GM23338 (cell line): Measurements from ENCODE around the gene DNAJB6. TPM values are rescaled to one million over a fixed set of nuclear protein-coding genes. Genes with fewer than 3 reads are reported as not detected.

ENCODE experiments used
- ATAC-seq: fragments of 200-7000 bp; cut with Tn5 transposase; 3 replicates; pipeline ENCODE4 v1.9.1; 2020
- DNase-seq: peaks from one replicate; pipeline ENCODE4 v3.0.0-alpha.2; 2015; ENCODE audit warnings: low spot score
- H2AFZ ChIP-seq: fragments of 200-600 bp; sonication (generic); 2 replicates; pipeline ENCODE4 v1.8.0; 2016; ENCODE audit warnings: antibody characterized with exemption, mild to moderate bottlenecking, moderate library complexity
- H3F3A ChIP-seq: fragments of 200-600 bp; sonication (generic); replicated peaks from 2 replicates; pipeline ENCODE4 v1.8.0; 2017; ENCODE audit warnings: antibody characterized with exemption, mixed run types, low read depth
- H3K27ac ChIP-seq: fragments of 200-600 bp; sonication (generic); 2 replicates; pipeline ENCODE4 v1.6.1; 2016; ENCODE audit warnings: low read depth
- H3K27me3 ChIP-seq: fragments of 200-600 bp; sonication (generic); 2 replicates; pipeline ENCODE4 v1.8.0; 2016; ENCODE audit warnings: mild to moderate bottlenecking, mixed run types, moderate library complexity; ENCODE audit not compliant: insufficient read depth
- H3K36me3 ChIP-seq: fragments of 200-600 bp; sonication (generic); 2 replicates; pipeline ENCODE4 v1.8.0; 2016; ENCODE audit warnings: mild to moderate bottlenecking; ENCODE audit not compliant: insufficient read depth
- H3K4me1 ChIP-seq: fragments of 200-600 bp; sonication (generic); 2 replicates; pipeline ENCODE4 v1.8.0; 2016; ENCODE audit warnings: mild to moderate bottlenecking, moderate library complexity; ENCODE audit not compliant: insufficient read depth
- H3K4me2 ChIP-seq: fragments of 200-600 bp; sonication (generic); 2 replicates; pipeline ENCODE4 v1.7.1; 2017; ENCODE audit warnings: mixed run types
- H3K4me3 ChIP-seq: fragments of 200-600 bp; sonication (generic); 2 replicates; pipeline ENCODE4 v1.6.1; 2016; ENCODE audit warnings: mixed run types
- H3K79me2 ChIP-seq: fragments of 200-600 bp; sonication (generic); replicated peaks from 2 replicates; pipeline ENCODE4 v1.8.0; 2017; ENCODE audit warnings: mild to moderate bottlenecking; ENCODE audit not compliant: insufficient read depth
- H3K9me2 ChIP-seq: fragments of 200-600 bp; sonication (generic); 2 replicates; pipeline ENCODE4 v1.8.0; 2017; ENCODE audit not compliant: insufficient read depth
- H4K20me1 ChIP-seq: fragments of 200-600 bp; sonication (generic); replicated peaks from 2 replicates; pipeline ENCODE4 v1.8.0; 2017; ENCODE audit warnings: mild to moderate bottlenecking; ENCODE audit not compliant: insufficient read depth
- H3K27ac Mint-ChIP-seq: 2 replicates; pipeline ENCODE4 v1.8.0; 2020; ENCODE audit warnings: inconsistent platforms, mild to moderate bottlenecking, moderate library complexity, mixed read lengths
- H3K27me3 Mint-ChIP-seq: 3 replicates; pipeline ENCODE4 v1.8.0; 2022; ENCODE audit warnings: low read depth, mild to moderate bottlenecking, moderate library complexity, mixed read lengths, inconsistent platforms; ENCODE audit not compliant: insufficient read depth, poor library complexity
- H3K36me3 Mint-ChIP-seq: 3 replicates; pipeline ENCODE4 v1.8.0; 2021; ENCODE audit warnings: low read depth, mild to moderate bottlenecking, inconsistent platforms, moderate library complexity, mixed read lengths
- H3K4me1 Mint-ChIP-seq: 3 replicates; pipeline ENCODE4 v1.8.0; 2020; ENCODE audit warnings: mild to moderate bottlenecking, inconsistent platforms, mixed read lengths
- H3K4me3 Mint-ChIP-seq: 3 replicates; pipeline ENCODE4 v1.8.0; 2021; ENCODE audit warnings: moderate library complexity, mild to moderate bottlenecking, inconsistent platforms, mixed read lengths
- H3K9me3 Mint-ChIP-seq: 3 replicates; pipeline ENCODE4 v1.8.0; 2020; ENCODE audit warnings: moderate library complexity, mild to moderate bottlenecking, inconsistent platforms, mixed read lengths
- CREB1 ChIP-seq: fragments of 250-450 bp; sonication (Bioruptor Pico); IDR thresholded peaks from 2 replicates; pipeline ENCODE4 v1.5.0; 2020; ENCODE audit warnings: low read depth, mild to moderate bottlenecking, moderate library complexity
- ETS1 ChIP-seq: IDR thresholded peaks from 2 replicates; pipeline ENCODE4 v1.6.1; 2016; ENCODE audit warnings: antibody characterized with exemption
- EZH2 ChIP-seq: fragments of 200-600 bp; sonication (generic); IDR thresholded peaks from one replicate; pipeline ENCODE4 v1.8.0; 2017; ENCODE audit warnings: antibody characterized with exemption, mild to moderate bottlenecking, low read depth; ENCODE audit not compliant: unreplicated experiment
- EZH2phosphoT487 ChIP-seq: fragments of 200-600 bp; sonication (generic); IDR thresholded peaks from one replicate; pipeline ENCODE4 v1.8.1; 2018; ENCODE audit warnings: antibody characterized with exemption; ENCODE audit not compliant: unreplicated experiment
- JUNB ChIP-seq: IDR thresholded peaks from one replicate; pipeline ENCODE4 v1.6.1; 2016; ENCODE audit warnings: antibody characterized with exemption; ENCODE audit not compliant: unreplicated experiment
- NANOG ChIP-seq: IDR thresholded peaks from 2 replicates; pipeline ENCODE4 v1.6.1; 2016; ENCODE audit warnings: antibody characterized with exemption, borderline replicate concordance
- STAT1 ChIP-seq: IDR thresholded peaks from one replicate; pipeline ENCODE4 v1.6.1; 2016; ENCODE audit warnings: antibody characterized with exemption; ENCODE audit not compliant: unreplicated experiment
- ZNF114 ChIP-seq: fragments of 250-450 bp; sonication (Bioruptor Pico); IDR thresholded peaks from 2 replicates; pipeline ENCODE4 v1.5.0; 2020; ENCODE audit warnings: mild to moderate bottlenecking, moderate library complexity
- polyA plus RNA-seq: library from polyadenylated mRNA; unstranded; fragments of >200 nt; fragmentation: Nextera tagmentation; extraction: Ambion mirVana; gene quantifications from 2 replicates; pipeline ENCODE4 v1.2.1, GENCODE V29; 2016
- total RNA-seq: library from RNA; depleted of rRNA; stranded (reverse); fragments of >200 nt; shearing (Covaris generic); gene quantifications from 2 replicates; pipeline ENCODE4 v1.2.3, GENCODE V29; 2014
- TF ChIP-seq, protein P1 (sequence below): IDR thresholded peaks from one replicate; pipeline ENCODE4 v1.6.1; 2018; ENCODE audit warnings: antibody characterized with exemption; ENCODE audit not compliant: unreplicated experiment
- TF ChIP-seq, protein P2 (sequence below), 2 experiments: fragments of 200-600 bp in 1 of 2; sonication (generic) in 1 of 2; conservative IDR thresholded peaks; 2 replicates each; pipeline versions ENCODE4 v1.5.1 to v1.6.1; 2016 to 2017; ENCODE audit warnings: antibody characterized with exemption in 2 of 2, low read depth in 2 of 2, mild to moderate bottlenecking in 2 of 2, moderate library complexity in 1 of 2

The DNAJB6 gene
- total and polyA plus RNA-seq, 2 experiments from 2014 or later, result 308 to 322 TPM

GRCh38 chr7:157458254-157458633 lies 121.4 kb downstream of the DNAJB6 start:
- Histone ChIP-seq H3K27me3 (no peaks in the 10 kb centered on the region), H3K4me2 (no peak overlapping the region), H3K27ac (no peak overlapping the region), H2AFZ (no peak overlapping the region), H3K9me2 (no peaks in the 10 kb centered on the region), H3F3A (no peaks in the 10 kb centered on the region), H4K20me1 (no peaks in the 10 kb centered on the region), H3K4me3 (no peak overlapping the region), H3K4me1 (no peaks in the 10 kb centered on the region), H3K36me3 (no peaks in the 10 kb centered on the region), H3K79me2 (no peaks in the 10 kb centered on the region)
- Mint-ChIP-seq H3K4me3 (no peak overlapping the region), H3K9me3 (peaks cover 98% of the 10 kb centered on the region), H3K4me1 (no peaks in the 10 kb centered on the region), H3K27ac (no peak overlapping the region), H3K36me3 (peaks cover 39% of the 10 kb centered on the region), H3K27me3 (peaks cover 4% of the 10 kb centered on the region)
- no peak for ATAC-seq
- no peak for DNase-seq
- TF ChIP-seq ETS1, result no peak
- TF ChIP-seq NANOG, result no peak

DNA sequence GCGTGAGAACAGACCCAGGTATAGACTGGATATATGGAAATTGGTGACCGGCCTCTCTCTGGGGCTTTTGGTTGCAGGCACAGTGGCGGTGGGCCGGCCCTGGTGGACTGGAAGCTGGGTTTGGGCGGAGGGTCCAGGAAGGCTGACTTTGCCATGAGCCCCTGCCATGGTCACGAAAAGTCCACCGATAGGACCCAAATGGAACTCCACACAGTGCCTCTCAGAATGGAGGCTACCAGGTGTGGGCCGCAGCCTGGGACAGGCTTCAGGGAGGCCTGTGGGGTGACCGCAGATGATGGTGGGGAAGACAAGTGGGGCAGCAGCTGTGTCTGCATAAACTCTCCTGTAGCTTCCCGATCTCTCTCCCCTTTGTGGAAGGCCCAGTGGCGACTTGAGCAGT lies 123.2 kb downstream of the DNAJB6 start:
- no peak overlapping the region for H3K4me3 Mint-ChIP-seq
- Histone ChIP-seq H3K4me1 (no peaks in the 10 kb centered on the region), H4K20me1 (no peaks in the 10 kb centered on the region), H3K27me3 (no peaks in the 10 kb centered on the region), H3K27ac (no peak overlapping the region), H3F3A (no peaks in the 10 kb centered on the region), H2AFZ (no peak overlapping the region), H3K4me2 (no peak overlapping the region), H3K9me2 (no peaks in the 10 kb centered on the region), H3K4me3 (no peak overlapping the region), H3K79me2 (no peaks in the 10 kb centered on the region), H3K36me3 (no peaks in the 10 kb centered on the region)
- peaks cover 8% of the 10 kb centered on the region for H3K27me3 Mint-ChIP-seq
- H3K9me3 Mint-ChIP-seq, result peaks cover 92% of the 10 kb centered on the region
- peaks cover 42% of the 10 kb centered on the region for H3K36me3 Mint-ChIP-seq
- H3K27ac Mint-ChIP-seq, result no peak overlapping the region
- no peak for ATAC-seq
- DNase-seq, result no peak
- no peaks in the 10 kb centered on the region for H3K4me1 Mint-ChIP-seq
- TF ChIP-seq ZNF114 (CRISPR knock-in tag) (no peak), NANOG (no peak), EZH2phosphoT487 (no peak), STAT1 (no peak), JUNB (no peak), CREB1 (no peak), EZH2 (no peak), ETS1 (no peak)
- TF ChIP-seq, protein P1, sequence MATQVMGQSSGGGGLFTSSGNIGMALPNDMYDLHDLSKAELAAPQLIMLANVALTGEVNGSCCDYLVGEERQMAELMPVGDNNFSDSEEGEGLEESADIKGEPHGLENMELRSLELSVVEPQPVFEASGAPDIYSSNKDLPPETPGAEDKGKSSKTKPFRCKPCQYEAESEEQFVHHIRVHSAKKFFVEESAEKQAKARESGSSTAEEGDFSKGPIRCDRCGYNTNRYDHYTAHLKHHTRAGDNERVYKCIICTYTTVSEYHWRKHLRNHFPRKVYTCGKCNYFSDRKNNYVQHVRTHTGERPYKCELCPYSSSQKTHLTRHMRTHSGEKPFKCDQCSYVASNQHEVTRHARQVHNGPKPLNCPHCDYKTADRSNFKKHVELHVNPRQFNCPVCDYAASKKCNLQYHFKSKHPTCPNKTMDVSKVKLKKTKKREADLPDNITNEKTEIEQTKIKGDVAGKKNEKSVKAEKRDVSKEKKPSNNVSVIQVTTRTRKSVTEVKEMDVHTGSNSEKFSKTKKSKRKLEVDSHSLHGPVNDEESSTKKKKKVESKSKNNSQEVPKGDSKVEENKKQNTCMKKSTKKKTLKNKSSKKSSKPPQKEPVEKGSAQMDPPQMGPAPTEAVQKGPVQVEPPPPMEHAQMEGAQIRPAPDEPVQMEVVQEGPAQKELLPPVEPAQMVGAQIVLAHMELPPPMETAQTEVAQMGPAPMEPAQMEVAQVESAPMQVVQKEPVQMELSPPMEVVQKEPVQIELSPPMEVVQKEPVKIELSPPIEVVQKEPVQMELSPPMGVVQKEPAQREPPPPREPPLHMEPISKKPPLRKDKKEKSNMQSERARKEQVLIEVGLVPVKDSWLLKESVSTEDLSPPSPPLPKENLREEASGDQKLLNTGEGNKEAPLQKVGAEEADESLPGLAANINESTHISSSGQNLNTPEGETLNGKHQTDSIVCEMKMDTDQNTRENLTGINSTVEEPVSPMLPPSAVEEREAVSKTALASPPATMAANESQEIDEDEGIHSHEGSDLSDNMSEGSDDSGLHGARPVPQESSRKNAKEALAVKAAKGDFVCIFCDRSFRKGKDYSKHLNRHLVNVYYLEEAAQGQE, result no peak
- TF ChIP-seq, protein P2, sequence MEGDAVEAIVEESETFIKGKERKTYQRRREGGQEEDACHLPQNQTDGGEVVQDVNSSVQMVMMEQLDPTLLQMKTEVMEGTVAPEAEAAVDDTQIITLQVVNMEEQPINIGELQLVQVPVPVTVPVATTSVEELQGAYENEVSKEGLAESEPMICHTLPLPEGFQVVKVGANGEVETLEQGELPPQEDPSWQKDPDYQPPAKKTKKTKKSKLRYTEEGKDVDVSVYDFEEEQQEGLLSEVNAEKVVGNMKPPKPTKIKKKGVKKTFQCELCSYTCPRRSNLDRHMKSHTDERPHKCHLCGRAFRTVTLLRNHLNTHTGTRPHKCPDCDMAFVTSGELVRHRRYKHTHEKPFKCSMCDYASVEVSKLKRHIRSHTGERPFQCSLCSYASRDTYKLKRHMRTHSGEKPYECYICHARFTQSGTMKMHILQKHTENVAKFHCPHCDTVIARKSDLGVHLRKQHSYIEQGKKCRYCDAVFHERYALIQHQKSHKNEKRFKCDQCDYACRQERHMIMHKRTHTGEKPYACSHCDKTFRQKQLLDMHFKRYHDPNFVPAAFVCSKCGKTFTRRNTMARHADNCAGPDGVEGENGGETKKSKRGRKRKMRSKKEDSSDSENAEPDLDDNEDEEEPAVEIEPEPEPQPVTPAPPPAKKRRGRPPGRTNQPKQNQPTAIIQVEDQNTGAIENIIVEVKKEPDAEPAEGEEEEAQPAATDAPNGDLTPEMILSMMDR (conservative IDR thresholded peaks at IDR 0.05; ENCODE audit: low read depth in 2 of 2), result no peak
